ENCODE data around the gene SH3BP1.

SH3BP1 gene

DNA sequence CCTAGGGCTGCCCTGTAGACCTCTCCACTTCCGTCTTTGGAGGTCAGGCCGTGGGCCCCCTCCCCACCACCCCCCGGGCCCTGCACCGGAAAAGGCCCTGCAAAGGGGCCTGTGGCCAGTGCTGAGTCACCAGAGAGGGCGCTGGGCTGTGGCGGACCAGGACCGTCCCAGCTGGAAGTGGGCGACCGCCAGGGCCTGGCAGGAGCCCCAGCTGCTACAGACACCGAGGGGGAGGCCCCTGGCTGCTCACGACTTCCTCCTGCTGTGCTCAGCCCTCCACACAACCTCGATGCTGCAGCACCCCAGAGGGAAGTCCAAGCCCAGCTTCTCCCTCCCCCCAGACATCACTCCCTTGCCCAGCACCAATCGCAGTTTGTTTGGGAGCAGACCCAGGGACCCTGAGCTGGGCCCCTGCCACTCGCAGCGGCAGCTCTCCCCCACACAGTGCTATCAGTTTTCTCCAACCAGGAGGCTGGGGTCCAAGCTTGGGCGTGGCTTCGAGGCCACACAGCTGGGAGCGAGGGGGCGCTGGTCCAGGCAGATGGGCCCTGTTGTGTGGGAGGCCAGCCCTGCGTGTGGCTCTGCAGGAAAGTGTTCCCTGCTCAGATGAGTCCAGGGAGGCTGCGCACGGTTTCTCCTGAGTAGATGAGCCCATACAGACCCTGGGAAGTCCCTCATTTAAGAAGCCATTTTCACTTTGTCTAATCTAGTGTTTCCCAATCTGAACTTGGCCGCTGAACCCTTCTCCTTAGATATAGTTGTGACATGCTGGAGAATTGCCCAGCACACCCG is 5.6 kb upstream of the SH3BP1 start:
- TF ChIP-seq CTCF (IDR thresholded peaks at IDR 0.05): no peak

GRCh38 chr22:37634417-37634924 is 5.0 kb upstream of the SH3BP1 start:
- TF ChIP-seq CTCF (IDR thresholded peaks at IDR 0.05): no peak

DNA sequence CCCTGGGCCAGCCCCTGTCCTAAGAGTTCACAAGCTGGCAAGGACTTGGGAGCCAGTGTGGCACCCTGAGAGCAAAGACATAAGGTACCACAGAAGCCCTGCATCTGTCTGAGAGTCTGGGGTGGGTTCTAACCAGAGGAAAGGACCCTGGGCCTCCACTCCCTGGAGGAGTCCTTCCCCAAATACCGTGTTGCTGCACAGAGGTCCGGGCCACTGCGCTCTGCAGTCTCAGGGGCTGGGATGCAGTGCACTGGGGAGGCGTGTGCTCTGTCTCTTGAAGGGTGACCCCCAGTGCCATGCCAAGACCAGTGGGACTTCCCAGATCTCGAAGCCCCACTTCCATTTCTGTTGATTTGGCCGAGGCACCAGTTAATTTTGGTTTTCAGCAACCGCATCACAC is 4.3 kb upstream of the SH3BP1 start:
- TF ChIP-seq CTCF (IDR thresholded peaks at IDR 0.05): no peak

DNA sequence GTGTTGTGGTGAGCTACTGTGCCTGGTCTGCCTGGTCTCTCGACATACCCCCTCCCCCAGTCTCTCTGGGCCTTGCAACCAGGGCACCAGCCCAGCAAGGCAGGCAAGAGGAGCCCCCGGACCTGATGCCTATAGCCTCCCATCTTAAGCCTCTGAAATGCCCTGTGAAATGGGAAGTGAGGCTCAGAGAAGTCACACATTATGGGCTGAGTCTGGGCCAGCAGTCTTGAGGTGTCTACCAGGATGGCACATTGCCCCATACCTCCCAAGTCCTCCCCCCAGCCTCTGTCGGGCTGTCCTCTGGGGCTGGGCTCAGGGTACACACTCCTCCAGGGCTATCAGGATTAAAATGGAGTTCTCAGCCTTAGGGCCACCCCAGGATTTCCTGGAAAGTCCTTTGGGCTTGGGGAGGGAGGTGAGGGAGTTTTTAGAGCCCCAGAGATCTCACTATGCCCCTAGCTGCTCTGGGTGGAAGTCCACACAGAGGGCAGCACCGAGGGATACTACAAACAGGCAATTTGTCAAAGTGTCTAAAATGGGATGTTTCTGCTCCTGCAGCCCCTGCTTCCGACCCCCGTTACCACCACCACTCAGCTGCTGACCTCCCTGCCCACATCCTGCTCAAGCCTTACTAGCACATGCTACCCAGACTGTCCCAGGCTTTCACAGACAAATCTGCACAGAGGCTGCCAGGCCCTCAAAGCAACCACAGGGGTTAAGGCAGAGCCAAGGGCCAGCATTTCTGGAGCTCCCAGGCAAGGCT is 3.1 kb upstream of the SH3BP1 start:
- no peak for TF ChIP-seq CTCF (IDR thresholded peaks at IDR 0.05)

DNA sequence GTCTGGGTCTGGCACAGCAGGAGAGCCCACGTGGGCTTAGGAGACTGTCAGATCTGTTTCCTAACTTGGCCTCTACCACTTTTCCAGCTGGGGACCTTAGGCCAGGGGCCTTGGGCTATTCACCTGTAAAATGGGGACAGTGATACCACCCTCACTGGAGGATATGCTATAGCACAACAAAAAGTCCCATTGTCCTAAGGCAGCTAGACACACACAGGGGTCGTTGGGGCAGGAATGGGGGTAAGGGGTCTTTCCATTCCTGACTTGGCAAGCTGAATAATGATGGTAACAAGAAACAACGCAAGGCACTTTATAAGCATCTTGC is 2.6 kb upstream of the SH3BP1 start:
- no peak for TF ChIP-seq CTCF (IDR thresholded peaks at IDR 0.05)

DNA sequence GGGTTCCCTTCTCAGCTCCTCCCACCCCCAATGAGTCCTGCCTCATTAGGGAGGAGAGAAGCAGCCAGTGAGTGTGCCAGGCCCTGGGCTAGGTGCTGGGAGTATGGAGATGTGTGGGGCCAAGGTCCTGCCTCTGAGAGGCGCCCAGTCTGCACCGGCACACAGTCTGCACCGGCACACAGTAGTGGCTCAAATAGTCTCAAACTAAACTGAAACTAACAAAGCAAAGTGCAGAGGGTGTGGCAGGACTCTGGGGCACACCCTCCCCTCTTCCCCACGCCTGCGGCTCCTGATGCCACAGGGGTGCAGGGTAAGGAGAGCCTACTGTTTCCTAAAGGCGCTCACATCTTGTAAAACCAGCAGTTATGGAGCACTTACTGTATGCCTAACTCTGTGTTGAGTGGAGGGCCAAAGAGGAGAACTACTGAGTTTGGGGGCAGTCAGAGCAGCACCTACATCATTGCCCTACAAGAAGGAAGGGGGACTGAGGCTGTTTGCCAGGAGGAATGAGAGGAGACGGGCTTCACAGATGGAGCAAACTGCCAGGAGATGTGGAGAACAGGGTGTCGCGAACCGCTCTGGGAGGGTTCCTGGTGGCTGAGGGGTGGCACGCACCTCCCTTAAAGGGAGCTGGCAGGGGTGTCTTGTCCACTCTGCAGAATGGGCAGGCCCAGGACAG is 939 bp upstream of the SH3BP1 start:
- TF ChIP-seq CTCF (IDR thresholded peaks at IDR 0.05): no peak

GRCh38 chr22:37639771-37640590 is 512 bp downstream of the SH3BP1 start:
- TF ChIP-seq CTCF (IDR thresholded peaks at IDR 0.05): no peak
